ENCODE measurements around the gene CUX1.

The CUX1 gene

GRCh38 chr7:102044984-102045673, 227.7 kb downstream of the CUX1 start:
- TF ChIP-seq EZH2 (IDR thresholded peaks at IDR 0.05; ENCODE audit: borderline replicate concordance, low read depth, low read length, severe bottlenecking) (no peak), CTCF (IDR thresholded peaks at IDR 0.05; ENCODE audit: borderline replicate concordance, extremely low read depth, low read length, poor library complexity, severe bottlenecking) (peak; percentile 7)
- Histone ChIP-seq H3K4me1 (ENCODE audit: insufficient read depth, low read length) (peaks cover 30% of the 10 kb centered on the region), H3K4me3 (ENCODE audit: low read depth in 1 of 2, low read length in 2 of 2) (peak overlapping the region in 1 of 2 experiments; percentile 48; a peak in 2 of 4 replicates), H3K9ac (ENCODE audit: low read depth, low read length) (peak overlapping the region; percentile 44), H3K27ac (ENCODE audit: low read length) (peak overlapping the region; percentile 77), H3K79me2 (ENCODE audit: insufficient read depth, low read length) (peaks cover 67% of the 10 kb centered on the region), H3K27me3 (ENCODE audit: insufficient read depth, low read length, poor library complexity) (no peaks in the 10 kb centered on the region), H4K20me1 (ENCODE audit: insufficient read depth, low read length) (peaks cover 15% of the 10 kb centered on the region; the same call in 1 of the 2 replicates), H3K36me3 (ENCODE audit: insufficient read depth, low read length) (peaks cover 23% of the 10 kb centered on the region; the same call in 1 of the 2 replicates), H3K9me3 (ENCODE audit: insufficient read depth, low read length, severe bottlenecking) (no peaks in the 10 kb centered on the region), H3K4me2 (ENCODE audit: insufficient read depth, low read length) (peak overlapping the region; percentile 63), H2AFZ (ENCODE audit: low read depth, low read length) (peak overlapping the region; percentile 62)
- peak; percentile 93 for ATAC-seq (ENCODE audit: insufficient read depth, low read depth)
- DNase-seq: peak; percentile 78

- peak overlapping the region; percentile 63 for H3K4me2 ChIP-seq (ENCODE audit: insufficient read depth, low read length)
- TF ChIP-seq CTCF (IDR thresholded peaks at IDR 0.05; ENCODE audit: borderline replicate concordance, extremely low read depth, low read length, poor library complexity, severe bottlenecking) (no peak), EZH2 (IDR thresholded peaks at IDR 0.05; ENCODE audit: borderline replicate concordance, low read depth, low read length, severe bottlenecking) (no peak)
- H3K9ac ChIP-seq (ENCODE audit: low read depth, low read length): peak overlapping the region; percentile 44
- H3K27me3 ChIP-seq (ENCODE audit: insufficient read depth, low read length, poor library complexity): no peaks in the 10 kb centered on the region
- peak overlapping the region in 1 of 2 experiments; percentile 48; a peak in 2 of 4 replicates for H3K4me3 ChIP-seq (ENCODE audit: low read depth in 1 of 2, low read length in 2 of 2)
- no peak overlapping the region; the same call in 1 of the 2 replicates for H2AFZ ChIP-seq (ENCODE audit: low read depth, low read length)
- H3K4me1 ChIP-seq (ENCODE audit: insufficient read depth, low read length): peaks cover 30% of the 10 kb centered on the region
- H3K27ac ChIP-seq (ENCODE audit: low read length): peak overlapping the region; percentile 77
- peaks cover 15% of the 10 kb centered on the region; the same call in 1 of the 2 replicates for H4K20me1 ChIP-seq (ENCODE audit: insufficient read depth, low read length)
- H3K79me2 ChIP-seq (ENCODE audit: insufficient read depth, low read length): peaks cover 63% of the 10 kb centered on the region
- no peaks in the 10 kb centered on the region for H3K9me3 ChIP-seq (ENCODE audit: insufficient read depth, low read length, severe bottlenecking)
- peaks cover 23% of the 10 kb centered on the region; the same call in 1 of the 2 replicates for H3K36me3 ChIP-seq (ENCODE audit: insufficient read depth, low read length)
- ATAC-seq (ENCODE audit: insufficient read depth, low read depth): peak; percentile 7; the same call in 1 of the 3 replicates
- DNase-seq: no peak
Measured at GRCh38 chr7:102045681-102046372, 228.4 kb downstream of the CUX1 start.

- Histone ChIP-seq H3K4me3 (ENCODE audit: low read depth in 1 of 2, low read length in 2 of 2) (no peak overlapping the region), H4K20me1 (ENCODE audit: insufficient read depth, low read length) (peaks cover 15% of the 10 kb centered on the region; the same call in 1 of the 2 replicates), H3K27me3 (ENCODE audit: insufficient read depth, low read length, poor library complexity) (no peaks in the 10 kb centered on the region), H3K9me3 (ENCODE audit: insufficient read depth, low read length, severe bottlenecking) (no peaks in the 10 kb centered on the region), H3K9ac (ENCODE audit: low read depth, low read length) (no peak overlapping the region), H3K4me1 (ENCODE audit: insufficient read depth, low read length) (peaks cover 30% of the 10 kb centered on the region), H3K79me2 (ENCODE audit: insufficient read depth, low read length) (peaks cover 65% of the 10 kb centered on the region), H3K4me2 (ENCODE audit: insufficient read depth, low read length) (peak overlapping the region; percentile 63; the same call in 1 of the 2 replicates), H3K36me3 (ENCODE audit: insufficient read depth, low read length) (peaks cover 23% of the 10 kb centered on the region; the same call in 1 of the 2 replicates), H2AFZ (ENCODE audit: low read depth, low read length) (no peak overlapping the region), H3K27ac (ENCODE audit: low read length) (peak overlapping the region; percentile 77)
- no peak for ATAC-seq (ENCODE audit: insufficient read depth, low read depth)
- TF ChIP-seq EZH2 (IDR thresholded peaks at IDR 0.05; ENCODE audit: borderline replicate concordance, low read depth, low read length, severe bottlenecking) (no peak), CTCF (IDR thresholded peaks at IDR 0.05; ENCODE audit: borderline replicate concordance, extremely low read depth, low read length, poor library complexity, severe bottlenecking) (no peak)
- DNase-seq: no peak
Measured at GRCh38 chr7:102046373-102047117, 229.1 kb downstream of the CUX1 start.
